ENCODE measurements around the gene MTMR6.
A peak's percentile ranks its signal among the peaks of the same experiment; 100 is the strongest.

Gene MTMR6

GRCh38 chr13:25268561-25268960, 18.7 kb downstream of the MTMR6 start:
- Histone ChIP-seq H3K9me3 (ENCODE audit: severe bottlenecking) (no peaks in the 10 kb centered on the region), H3K4me3 (ENCODE audit: low read depth, low read length) (no peak overlapping the region), H3K27ac (no peak overlapping the region), H3K36me3 (peaks cover 67% of the 10 kb centered on the region), H3K27me3 (ENCODE audit: insufficient read depth, low read depth, severe bottlenecking) (no peaks in the 10 kb centered on the region)
- TF ChIP-seq CTCF (IDR thresholded peaks at IDR 0.05; ENCODE audit: low read depth, low read length), result no peak
- peak; percentile 62 for DNase-seq

GRCh38 chr13:25267715-25268114, 19.6 kb downstream of the MTMR6 start:
- no peaks in the 10 kb centered on the region for H3K9me3 ChIP-seq (ENCODE audit: severe bottlenecking)
- no peak overlapping the region for H3K4me3 ChIP-seq (ENCODE audit: low read depth, low read length)
- H3K27me3 ChIP-seq (ENCODE audit: insufficient read depth, low read depth, severe bottlenecking), result no peaks in the 10 kb centered on the region
- peak; percentile 58 for TF ChIP-seq CTCF (IDR thresholded peaks at IDR 0.05; ENCODE audit: low read depth, low read length)
- no peak for DNase-seq
- peaks cover 63% of the 10 kb centered on the region for H3K36me3 ChIP-seq
- no peak overlapping the region for H3K27ac ChIP-seq

GRCh38 chr13:25266706-25267105, 20.6 kb downstream of the MTMR6 start:
- H3K9me3 ChIP-seq (ENCODE audit: severe bottlenecking), result no peaks in the 10 kb centered on the region
- no peak overlapping the region for H3K4me3 ChIP-seq (ENCODE audit: low read depth, low read length)
- H3K36me3 ChIP-seq, result peaks cover 59% of the 10 kb centered on the region
- no peak overlapping the region for H3K27ac ChIP-seq
- no peaks in the 10 kb centered on the region for H3K27me3 ChIP-seq (ENCODE audit: insufficient read depth, low read depth, severe bottlenecking)
- DNase-seq, result no peak
- TF ChIP-seq CTCF (IDR thresholded peaks at IDR 0.05; ENCODE audit: low read depth, low read length), result no peak

GRCh38 chr13:25262261-25262660, 25.0 kb downstream of the MTMR6 start:
- no peaks in the 10 kb centered on the region for H3K9me3 ChIP-seq (ENCODE audit: severe bottlenecking)
- H3K36me3 ChIP-seq, result peaks cover 75% of the 10 kb centered on the region
- H3K4me3 ChIP-seq (ENCODE audit: low read depth, low read length), result no peak overlapping the region
- DNase-seq, result no peak
- no peak for TF ChIP-seq CTCF (IDR thresholded peaks at IDR 0.05; ENCODE audit: low read depth, low read length)
- H3K27me3 ChIP-seq (ENCODE audit: insufficient read depth, low read depth, severe bottlenecking), result no peaks in the 10 kb centered on the region
- no peak overlapping the region for H3K27ac ChIP-seq

GRCh38 chr13:25253702-25254101, 33.6 kb downstream of the MTMR6 start:
- peaks cover 70% of the 10 kb centered on the region for H3K36me3 ChIP-seq
- no peaks in the 10 kb centered on the region for H3K27me3 ChIP-seq (ENCODE audit: insufficient read depth, low read depth, severe bottlenecking)
- H3K9me3 ChIP-seq (ENCODE audit: severe bottlenecking), result no peaks in the 10 kb centered on the region
- no peak for DNase-seq
- TF ChIP-seq CTCF (IDR thresholded peaks at IDR 0.05; ENCODE audit: low read depth, low read length), result no peak
- no peak overlapping the region for H3K27ac ChIP-seq
- no peak overlapping the region for H3K4me3 ChIP-seq (ENCODE audit: low read depth, low read length)

- TF ChIP-seq CTCF (IDR thresholded peaks at IDR 0.05; ENCODE audit: low read depth, low read length), result no peak
- no peak overlapping the region for H3K4me3 ChIP-seq (ENCODE audit: low read depth, low read length)
- peaks cover 62% of the 10 kb centered on the region for H3K36me3 ChIP-seq
- H3K9me3 ChIP-seq (ENCODE audit: severe bottlenecking), result no peaks in the 10 kb centered on the region
- no peak overlapping the region for H3K27ac ChIP-seq
- no peaks in the 10 kb centered on the region for H3K27me3 ChIP-seq (ENCODE audit: insufficient read depth, low read depth, severe bottlenecking)
- no peak for DNase-seq
Measured at GRCh38 chr13:25252752-25253151, 34.5 kb downstream of the MTMR6 start.

Measured in WERI-Rb-1 (cell line).